ENCODE data around the gene SYNCRIP. TPM values are rescaled to one million over a fixed set of nuclear protein-coding genes. Genes with fewer than 3 reads are reported as not detected.

Gene SYNCRIP
- total RNA-seq, 1 experiment from 2014 or later: 199 TPM

DNA sequence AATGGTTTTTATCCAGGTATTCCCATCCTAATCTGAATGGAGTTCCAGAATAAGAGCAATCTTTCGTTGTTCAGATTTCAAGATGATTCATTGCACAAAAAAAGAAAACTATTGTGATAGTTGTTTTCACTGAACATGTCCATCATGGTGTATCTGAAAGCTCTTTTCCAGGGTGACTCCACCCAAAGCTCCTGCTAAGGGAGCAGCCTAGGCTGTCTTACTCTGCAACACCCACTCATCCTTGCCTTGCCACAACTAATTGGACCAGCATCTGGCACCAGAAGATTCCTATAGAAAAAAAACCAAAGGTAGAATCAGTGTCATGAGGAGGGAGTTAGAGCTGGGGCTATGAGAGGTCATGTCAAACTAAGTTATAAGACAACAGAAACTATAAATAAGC is 7.9 kb upstream of the SYNCRIP start:
- Histone ChIP-seq H3K56ac (ENCODE audit: insufficient read length, low read depth, low read length) (no peak overlapping the region), H2AK5ac (ENCODE audit: insufficient read length, low read length) (no peak overlapping the region), H3K4me2 (ENCODE audit: insufficient read depth, insufficient read length, low read length) (no peak overlapping the region), H3K9me3 (ENCODE audit: control insufficient read depth, low read depth, low read length) (no peaks in the 10 kb centered on the region), H2BK5ac (ENCODE audit: insufficient read length, low read length) (no peak overlapping the region), H2BK15ac (ENCODE audit: low read depth, low read length) (no peak overlapping the region), H3K23ac (ENCODE audit: insufficient read length, low read depth, low read length) (no peak overlapping the region), H3K9ac (ENCODE audit: extremely low read depth, insufficient read length, low read length) (no peak overlapping the region), H3K4ac (ENCODE audit: low read depth, low read length) (no peak overlapping the region), H4K8ac (replicated peaks; ENCODE audit: insufficient read length, low read depth, low read length) (no peak overlapping the region), H3K79me2 (ENCODE audit: insufficient read depth, low read length) (no peaks in the 10 kb centered on the region), H3K18ac (ENCODE audit: insufficient read length, low read depth, low read length) (no peak overlapping the region), H4K5ac (ENCODE audit: insufficient read length, low read depth, low read length) (no peak overlapping the region), H2BK12ac (ENCODE audit: insufficient read length, low read depth, low read length) (no peak overlapping the region), H3K27ac (ENCODE audit: insufficient read length, low read depth, low read length) (no peak overlapping the region), H2BK120ac (ENCODE audit: low read depth, low read length, poor library complexity, severe bottlenecking) (no peak overlapping the region), H3T11ph (ENCODE audit: low read length) (no peak overlapping the region), H2BK20ac (ENCODE audit: low read depth, low read length, poor library complexity, severe bottlenecking) (no peak overlapping the region), H3K27me3 (ENCODE audit: insufficient read depth, low read length) (no peaks in the 10 kb centered on the region), H3K79me1 (ENCODE audit: insufficient read depth, low read depth, low read length, poor library complexity, severe bottlenecking) (peaks cover 2% of the 10 kb centered on the region), H4K91ac (ENCODE audit: insufficient read length, low read depth, low read length) (no peak overlapping the region), H3K4me1 (ENCODE audit: insufficient read depth, low read length) (no peaks in the 10 kb centered on the region), H3K23me2 (ENCODE audit: insufficient read length, low read depth, low read length, poor library complexity, severe bottlenecking) (no peaks in the 10 kb centered on the region), H2AFZ (ENCODE audit: low read length) (no peak overlapping the region), H4K20me1 (ENCODE audit: control insufficient read depth, insufficient read depth, insufficient read length) (no peaks in the 10 kb centered on the region), H3K14ac (ENCODE audit: insufficient read depth, low read length) (no peak overlapping the region)
- no CpG with 5 or more reads among the region's 1 CpG for WGBS (ENCODE audit: extremely low coverage, insufficient read length, low lambda C conversion rate)
- Mint-ChIP-seq H3K4me3 (no peak overlapping the region), H3K27ac (no peak overlapping the region), H3K9me3 (peaks cover 10 to 13% of the 10 kb centered on the region in 2 experiments), H3K27me3 (ENCODE audit: low read depth) (no peaks in the 10 kb centered on the region; the same call in none of the 2 replicates), H3K4me1 (peaks cover under 1 to 1% of the 10 kb centered on the region in 2 experiments; a peak in 3 of 4 replicates), H3K36me3 (ENCODE audit: insufficient read depth in 1 of 3, low read depth in 3 of 3) (no peaks in the 10 kb centered on the region; a peak in 3 of 7 replicates)
- DNase-seq: no peak
- no peak for TF ChIP-seq CTCF (conservative IDR thresholded peaks at IDR 0.05)

All from H9 (cell line).